GM18519 (cell line): ENCODE measurements around the gene CTDSPL.
"Not testable (repeated sequence)": the region's sequence is repeated elsewhere in the genome, so short reads cannot be mapped to it uniquely, and the experiment has no call there.

Experiments used
- ATAC-seq: cut with Tn5 transposase; IDR thresholded peaks from one replicate; pipeline ENCODE4 v1.9.1; 2021; ENCODE audit warnings: mild to moderate bottlenecking, moderate library complexity; ENCODE audit not compliant: unreplicated experiment, low FRiP score

Gene CTDSPL

GRCh38 chr3:37961622-37962431 lies 100.1 kb downstream of the CTDSPL start:
- no peak for ATAC-seq

- no peak for ATAC-seq
Observed at GRCh38 chr3:37963016-37963415, 101.3 kb downstream of the CTDSPL start.

GRCh38 chr3:37963635-37964034 lies 102.0 kb downstream of the CTDSPL start:
- no peak for ATAC-seq

- no peak for ATAC-seq
Observed at GRCh38 chr3:37964146-37964545, 102.5 kb downstream of the CTDSPL start.

- ATAC-seq, result no peak
Observed at GRCh38 chr3:37964716-37965115, 103.0 kb downstream of the CTDSPL start.

- no peak for ATAC-seq
Observed at GRCh38 chr3:37967260-37967881, 105.7 kb downstream of the CTDSPL start.

- no peak for ATAC-seq
Observed at GRCh38 chr3:37968199-37968598, 106.5 kb downstream of the CTDSPL start.

- no peak for ATAC-seq
Observed at GRCh38 chr3:37968813-37969595, 107.3 kb downstream of the CTDSPL start.

- no peak for ATAC-seq
Observed at GRCh38 chr3:37969596-37970100, 108.0 kb downstream of the CTDSPL start.

- no peak for ATAC-seq
Observed at GRCh38 chr3:37970802-37971201, 109.1 kb downstream of the CTDSPL start.

GRCh38 chr3:37971467-37971866 lies 109.8 kb downstream of the CTDSPL start:
- ATAC-seq, result no peak

GRCh38 chr3:37972056-37972455 lies 110.4 kb downstream of the CTDSPL start:
- not testable (repeated sequence) for ATAC-seq

GRCh38 chr3:37973246-37974054 lies 111.8 kb downstream of the CTDSPL start:
- no peak for ATAC-seq

- peak; percentile 64 for ATAC-seq
Observed at GRCh38 chr3:37974121-37975083, 112.7 kb downstream of the CTDSPL start.

- ATAC-seq, result no peak
Observed at GRCh38 chr3:37979541-37980461, 118.1 kb downstream of the CTDSPL start.

GRCh38 chr3:37980462-37981347 lies 119.0 kb downstream of the CTDSPL start:
- no peak for ATAC-seq

GRCh38 chr3:37981348-37981664 lies 119.6 kb downstream of the CTDSPL start:
- no peak for ATAC-seq
